HT-29 (cell line): ENCODE measurements around the gene EFNA1. TPM values are rescaled to one million over a fixed set of nuclear protein-coding genes. Genes with fewer than 3 reads are reported as not detected.
A peak's percentile ranks its signal among the peaks of the same experiment; 100 is the strongest.

Source experiments
- DNase-seq: peaks from one replicate; pipeline ENCODE4 v3.0.0-alpha.2; 2015; ENCODE audit warnings: low spot score
- total RNA-seq: library from RNA; depleted of rRNA; stranded (reverse); fragments of >200 nt; shearing (Covaris generic); gene quantifications from 2 replicates; pipeline ENCODE4 v1.2.3, GENCODE V29; 2014

EFNA1 gene
- total RNA-seq, 1 experiment from 2014 or later: 62.7 TPM

GRCh38 chr1:155124503-155125463 lies 2.9 kb upstream of the EFNA1 start:
- DNase-seq: no peak

DNA sequence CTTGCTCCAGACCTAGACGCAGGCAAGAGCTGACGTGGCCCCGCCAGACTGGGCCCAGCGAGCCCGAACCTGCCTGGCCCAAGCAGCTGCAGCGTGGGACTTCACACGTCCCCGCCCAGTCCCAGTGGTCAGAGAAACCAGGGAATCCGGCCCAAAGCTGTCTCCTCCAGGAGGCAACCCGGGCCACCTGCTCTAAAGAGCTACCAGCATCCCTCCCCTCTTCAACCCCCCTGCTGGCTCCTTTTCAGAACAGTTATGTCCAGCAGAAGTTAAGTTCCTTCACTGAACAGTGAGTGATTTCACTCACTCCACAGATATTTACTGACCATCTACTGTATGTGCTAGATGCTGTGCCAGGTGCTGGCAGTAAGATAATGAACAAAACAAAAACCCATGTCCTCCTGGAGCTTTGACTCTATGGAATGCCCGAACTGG lies 2.1 kb upstream of the EFNA1 start:
- no peak for DNase-seq

GRCh38 chr1:155125946-155126555 lies 1.6 kb upstream of the EFNA1 start:
- DNase-seq: peak; percentile 76

DNA sequence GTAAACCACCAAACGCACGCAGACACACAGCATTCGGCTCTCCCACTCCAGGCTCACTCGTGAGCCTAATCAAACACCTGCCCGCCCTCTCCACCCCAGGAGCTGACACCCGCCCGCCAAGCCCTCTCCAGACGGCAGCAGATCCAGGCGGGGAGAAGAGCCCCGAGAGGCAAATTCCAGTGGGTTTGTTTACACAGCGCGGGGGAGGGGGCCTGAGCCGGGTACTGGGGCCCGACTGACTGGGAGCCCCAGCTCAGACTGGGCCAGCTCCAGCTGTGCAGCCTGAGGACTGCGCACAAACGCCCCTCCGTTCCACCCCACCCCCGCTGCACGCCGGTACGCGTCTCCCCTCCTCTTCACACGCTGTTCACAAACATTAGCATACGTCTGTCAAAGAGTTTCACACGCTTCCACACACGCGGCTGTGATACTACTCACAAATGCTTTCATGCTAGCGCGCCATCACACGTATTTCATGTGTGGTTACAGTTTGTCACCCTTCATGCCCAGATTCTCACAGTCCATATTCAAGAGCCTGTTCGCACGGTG lies 1.0 kb upstream of the EFNA1 start:
- peak; percentile 52 for DNase-seq

- DNase-seq: no peak
Observed at GRCh38 chr1:155127967-155128754, 485 bp downstream of the EFNA1 start.

- DNase-seq: peak; percentile 80
Observed at GRCh38 chr1:155128755-155129473, 1.2 kb downstream of the EFNA1 start.

DNA sequence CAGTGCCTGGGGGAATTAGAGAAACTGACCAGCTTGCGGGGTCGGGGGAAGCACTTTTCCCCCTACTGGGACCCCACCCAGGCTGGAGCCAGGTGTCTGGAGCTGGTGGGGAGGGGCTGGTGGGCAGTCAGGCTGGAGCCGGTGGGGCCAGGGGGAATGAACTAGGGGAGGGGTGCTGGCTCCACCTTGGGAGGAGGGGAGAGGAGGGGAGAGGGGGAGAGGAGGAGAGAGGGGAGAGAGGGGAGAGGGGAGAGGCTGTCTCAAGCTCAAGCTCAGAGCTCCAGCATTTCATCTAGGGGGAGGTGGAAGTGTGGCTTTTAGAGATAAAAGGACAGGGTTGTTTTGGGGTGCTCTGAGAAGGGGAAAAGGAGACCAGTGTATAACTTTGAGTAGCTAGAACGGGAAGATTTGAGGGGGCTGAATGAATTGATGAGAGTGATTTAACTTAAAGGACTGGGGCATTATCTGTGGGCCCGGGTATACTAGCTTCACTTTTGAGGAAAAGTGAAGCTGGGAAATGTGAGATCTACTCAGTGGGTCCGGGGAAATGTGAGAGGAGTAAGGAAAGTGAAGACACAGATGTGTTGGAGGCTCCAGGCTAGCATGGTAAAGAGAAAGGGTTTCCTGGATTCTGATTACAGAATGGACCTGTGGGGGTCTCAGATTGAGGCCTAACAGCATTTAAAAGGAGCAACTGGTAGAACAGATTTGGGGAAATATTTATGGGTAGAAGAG lies 2.8 kb downstream of the EFNA1 start:
- no peak for DNase-seq

GRCh38 chr1:155131285-155131684 lies 3.6 kb downstream of the EFNA1 start:
- DNase-seq: no peak

DNA sequence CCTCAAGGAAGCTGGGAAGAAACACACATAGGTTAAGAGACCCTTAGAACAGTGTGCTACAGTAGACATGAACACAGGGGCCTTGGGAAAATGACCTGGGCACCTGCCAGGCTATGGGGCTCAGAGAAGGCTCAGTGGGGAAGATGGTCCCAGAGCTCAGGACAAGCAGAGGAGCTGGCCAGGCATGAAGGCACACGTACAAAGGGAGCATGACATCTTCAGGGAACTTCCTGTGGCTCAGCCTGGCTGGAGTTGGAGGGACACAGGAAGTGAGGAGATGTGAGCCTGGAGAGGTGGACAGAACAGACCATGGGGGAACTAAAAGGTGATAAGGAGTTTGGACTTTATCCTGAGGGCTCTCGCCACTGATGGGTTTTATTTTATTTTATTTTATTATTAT lies 4.2 kb downstream of the EFNA1 start:
- no peak for DNase-seq

DNA sequence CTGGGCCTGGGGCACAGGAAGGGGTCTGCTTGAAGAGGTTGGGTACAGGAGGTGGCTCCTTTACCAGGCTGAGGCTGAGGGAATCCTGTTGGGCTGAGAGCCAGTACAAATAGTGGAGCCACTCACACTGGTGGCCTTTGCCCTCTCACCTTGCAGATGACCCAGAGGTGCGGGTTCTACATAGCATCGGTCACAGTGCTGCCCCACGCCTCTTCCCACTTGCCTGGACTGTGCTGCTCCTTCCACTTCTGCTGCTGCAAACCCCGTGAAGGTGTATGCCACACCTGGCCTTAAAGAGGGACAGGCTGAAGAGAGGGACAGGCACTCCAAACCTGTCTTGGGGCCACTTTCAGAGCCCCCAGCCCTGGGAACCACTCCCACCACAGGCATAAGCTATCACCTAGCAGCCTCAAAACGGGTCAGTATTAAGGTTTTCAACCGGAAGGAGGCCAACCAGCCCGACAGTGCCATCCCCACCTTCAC lies 6.2 kb downstream of the EFNA1 start:
- no peak for DNase-seq

DNA sequence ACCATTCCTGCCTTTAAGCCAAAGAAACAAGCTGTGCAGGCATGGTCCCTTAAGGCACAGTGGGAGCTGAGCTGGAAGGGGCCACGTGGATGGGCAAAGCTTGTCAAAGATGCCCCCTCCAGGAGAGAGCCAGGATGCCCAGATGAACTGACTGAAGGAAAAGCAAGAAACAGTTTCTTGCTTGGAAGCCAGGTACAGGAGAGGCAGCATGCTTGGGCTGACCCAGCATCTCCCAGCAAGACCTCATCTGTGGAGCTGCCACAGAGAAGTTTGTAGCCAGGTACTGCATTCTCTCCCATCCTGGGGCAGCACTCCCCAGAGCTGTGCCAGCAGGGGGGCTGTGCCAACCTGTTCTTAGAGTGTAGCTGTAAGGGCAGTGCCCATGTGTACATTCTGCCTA lies 6.6 kb downstream of the EFNA1 start:
- DNase-seq: no peak

GRCh38 chr1:155134880-155135414 lies 7.3 kb downstream of the EFNA1 start:
- peak; percentile 96 for DNase-seq

DNA sequence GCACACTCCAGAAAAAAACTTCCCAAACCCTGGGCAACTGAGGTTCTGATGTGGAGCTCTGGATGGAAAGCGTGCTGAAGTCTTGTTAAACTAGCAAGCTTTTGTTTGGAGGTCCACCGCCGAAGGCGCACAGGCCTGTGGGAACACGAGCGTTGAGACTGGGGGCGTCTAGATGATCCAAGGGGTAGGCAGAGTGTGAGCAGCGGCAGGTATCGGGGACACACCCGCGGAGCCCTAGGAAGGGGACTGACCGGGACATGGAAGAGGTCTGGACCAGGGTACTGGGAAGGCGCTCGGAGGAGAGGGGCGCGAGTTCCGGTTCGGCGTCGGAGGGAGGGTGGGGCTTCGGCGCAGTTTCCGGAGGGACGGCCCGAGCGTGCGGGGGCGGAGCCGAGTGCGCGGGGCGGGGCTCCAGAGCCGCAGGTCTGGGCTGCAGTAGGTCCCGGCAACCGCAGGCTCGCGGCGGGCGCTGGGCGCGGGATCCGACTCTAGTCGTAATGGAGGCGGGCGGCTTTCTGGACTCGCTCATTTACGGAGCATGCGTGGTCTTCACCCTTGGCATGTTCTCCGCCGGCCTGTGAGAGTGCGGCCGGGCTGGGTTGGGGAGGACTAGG lies 7.8 kb downstream of the EFNA1 start, which contains the start of gene SLC50A1:
SLC50A1 (plus strand) TSS at position 438 of the 614 bp plus-strand sequence; CDS start at position 498, 60 bp downstream.
- DNase-seq: peak; percentile 94

GRCh38 chr1:155136748-155137147 lies 9.1 kb downstream of the EFNA1 start:
- peak; percentile 26 for DNase-seq

GRCh38 chr1:155137154-155137949 lies 9.7 kb downstream of the EFNA1 start:
- no peak for DNase-seq

- DNase-seq: peak; percentile 88
Observed at GRCh38 chr1:155139895-155140629, 12.4 kb downstream of the EFNA1 start, which contains the start of gene DPM3. Gene DPM3 (minus strand): TSS chr1:155140531. CDS start chr1:155140240, 291 bp downstream.

DNA sequence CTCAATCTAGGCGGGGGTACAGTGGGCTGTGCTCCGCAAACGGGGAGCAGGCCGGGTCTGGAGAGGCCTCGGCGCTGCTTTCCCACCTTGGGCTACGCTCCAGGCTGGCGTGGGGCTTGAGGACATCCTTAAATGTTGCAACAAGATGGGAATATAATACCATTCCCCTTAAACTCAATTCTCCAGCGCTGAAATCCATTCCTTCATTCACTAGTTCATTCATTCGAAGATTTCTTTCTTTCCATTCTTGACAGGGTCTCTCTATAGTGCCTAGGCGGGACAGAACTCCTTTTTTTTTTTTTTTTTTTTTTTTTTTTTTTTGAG lies 12.9 kb downstream of the EFNA1 start:
- DNase-seq: no peak

DNA sequence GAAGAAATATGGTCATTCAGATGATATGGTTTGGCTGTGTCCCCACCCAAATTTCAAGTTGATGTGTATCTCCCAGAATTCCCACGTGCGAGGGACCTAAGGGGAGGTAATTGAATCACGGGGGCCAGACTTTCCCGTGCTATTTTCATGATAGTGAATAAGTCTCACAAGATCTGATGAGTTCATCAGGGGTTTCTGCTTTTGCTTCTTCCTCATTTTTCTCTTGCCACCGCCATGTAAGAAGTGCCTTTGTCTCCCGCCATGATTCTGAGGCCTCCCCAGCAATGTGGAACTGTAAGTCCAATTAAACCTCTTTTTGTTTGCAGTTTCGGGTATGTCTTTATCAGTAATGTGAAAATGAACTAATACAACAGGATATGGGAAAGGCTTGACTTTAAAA lies 14.1 kb downstream of the EFNA1 start:
- DNase-seq: no peak
